Measurements from ENCODE around the gene TRIM46. TPM values are rescaled to one million over a fixed set of nuclear protein-coding genes. Genes with fewer than 3 reads are reported as not detected.
"Not testable (repeated sequence)": the region's sequence is repeated elsewhere in the genome, so short reads cannot be mapped to it uniquely, and the experiment has no call there.

The TRIM46 gene
- polyA plus RNA-seq, 2 donors: 0.19 to 0.47 TPM

DNA sequence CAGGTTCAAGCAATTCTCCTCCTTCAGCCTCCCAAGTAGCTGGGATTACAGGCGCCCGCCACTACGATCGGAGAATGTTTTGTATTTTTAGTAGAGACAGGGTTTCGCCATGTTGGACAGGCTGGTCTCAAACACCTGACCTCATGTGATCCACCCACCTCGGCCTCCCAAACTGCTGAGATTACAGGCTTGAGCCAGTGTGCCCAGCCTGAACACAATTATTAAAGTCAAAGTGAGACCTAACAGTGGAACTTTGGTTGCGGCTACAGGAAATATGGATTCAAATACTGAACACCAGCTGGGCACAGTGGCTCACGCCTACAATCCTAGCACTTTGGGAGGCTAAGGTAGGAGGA lies 51.7 kb downstream of the TRIM46 start:
- H3K4me3 ChIP-seq (ENCODE audit: low read depth in 1 of 2, low read length in 2 of 2); H3K36me3 ChIP-seq (ENCODE audit: control insufficient read depth in 2 of 2, insufficient read depth in 2 of 2, low read length in 1 of 2); H3K4me1 ChIP-seq (ENCODE audit: control insufficient read depth in 2 of 2, insufficient read depth in 2 of 2, low read length in 1 of 2); H3K9me3 ChIP-seq (ENCODE audit: control insufficient read depth in 2 of 2, insufficient read depth in 1 of 2, low read depth in 1 of 2, low read length in 1 of 2); H3K27me3 ChIP-seq (ENCODE audit: control insufficient read depth in 1 of 2, insufficient read depth in 2 of 2, low read length in 2 of 2): not testable (repeated sequence)
- peak overlapping the region in 1 of 2 donors; percentile 58 for H3K27ac ChIP-seq (ENCODE audit: low read depth in 2 of 2, low read length in 1 of 2)
- WGBS, 2 donors: 91 to 95% methylated on average over 8 of the region's 8 CpGs

- 1% methylated on average over 7 of the region's 7 CpGs for WGBS, 2 donors
- Histone ChIP-seq H3K36me3 (ENCODE audit: control insufficient read depth in 2 of 2, insufficient read depth in 2 of 2, low read length in 1 of 2) (no peaks in the 10 kb centered on the region), H3K27ac (ENCODE audit: low read depth in 2 of 2, low read length in 1 of 2) (peak overlapping the region; percentile 74 to 77), H3K27me3 (ENCODE audit: control insufficient read depth in 1 of 2, insufficient read depth in 2 of 2, low read length in 2 of 2) (no peaks in the 10 kb centered on the region), H3K4me3 (ENCODE audit: low read depth in 1 of 2, low read length in 2 of 2) (peak overlapping the region; percentile 44 to 82), H3K9me3 (ENCODE audit: control insufficient read depth in 2 of 2, insufficient read depth in 1 of 2, low read depth in 1 of 2, low read length in 1 of 2) (no peaks in the 10 kb centered on the region), H3K4me1 (ENCODE audit: control insufficient read depth in 2 of 2, insufficient read depth in 2 of 2, low read length in 1 of 2) (peaks cover 0 to 4% of the 10 kb centered on the region in 2 donors)
Observed at GRCh38 chr1:155226188-155226909, 52.7 kb downstream of the TRIM46 start.

GRCh38 chr1:155226910-155227260 lies 53.2 kb downstream of the TRIM46 start:
- Histone ChIP-seq H3K9me3 (ENCODE audit: control insufficient read depth in 2 of 2, insufficient read depth in 1 of 2, low read depth in 1 of 2, low read length in 1 of 2) (no peaks in the 10 kb centered on the region), H3K4me1 (ENCODE audit: control insufficient read depth in 2 of 2, insufficient read depth in 2 of 2, low read length in 1 of 2) (peaks cover 0 to 4% of the 10 kb centered on the region in 2 donors), H3K36me3 (ENCODE audit: control insufficient read depth in 2 of 2, insufficient read depth in 2 of 2, low read length in 1 of 2) (no peaks in the 10 kb centered on the region), H3K4me3 (ENCODE audit: low read depth in 1 of 2, low read length in 2 of 2) (peak overlapping the region; percentile 44 to 82), H3K27ac (ENCODE audit: low read depth in 2 of 2, low read length in 1 of 2) (peak overlapping the region; percentile 74 to 77), H3K27me3 (ENCODE audit: control insufficient read depth in 1 of 2, insufficient read depth in 2 of 2, low read length in 2 of 2) (no peaks in the 10 kb centered on the region)
- WGBS, 2 donors: 0 to 1% methylated on average over 19 of the region's 19 CpGs

GRCh38 chr1:155227261-155228095 lies 53.8 kb downstream of the TRIM46 start:
- 0 to 1% methylated on average over 42 of the region's 42 CpGs for WGBS, 2 donors
- H3K9me3 ChIP-seq (ENCODE audit: control insufficient read depth in 2 of 2, insufficient read depth in 1 of 2, low read depth in 1 of 2, low read length in 1 of 2): no peaks in the 10 kb centered on the region
- peak overlapping the region; percentile 44 to 82 for H3K4me3 ChIP-seq (ENCODE audit: low read depth in 1 of 2, low read length in 2 of 2)
- peak overlapping the region; percentile 74 to 92 for H3K27ac ChIP-seq (ENCODE audit: low read depth in 2 of 2, low read length in 1 of 2)
- H3K27me3 ChIP-seq (ENCODE audit: control insufficient read depth in 1 of 2, insufficient read depth in 2 of 2, low read length in 2 of 2): no peaks in the 10 kb centered on the region
- no peaks in the 10 kb centered on the region for H3K36me3 ChIP-seq (ENCODE audit: control insufficient read depth in 2 of 2, insufficient read depth in 2 of 2, low read length in 1 of 2)
- H3K4me1 ChIP-seq (ENCODE audit: control insufficient read depth in 2 of 2, insufficient read depth in 2 of 2, low read length in 1 of 2): peaks cover 0 to 4% of the 10 kb centered on the region in 2 donors

- H3K36me3 ChIP-seq (ENCODE audit: control insufficient read depth in 2 of 2, insufficient read depth in 2 of 2, low read length in 1 of 2): no peaks in the 10 kb centered on the region
- H3K4me1 ChIP-seq (ENCODE audit: control insufficient read depth in 2 of 2, insufficient read depth in 2 of 2, low read length in 1 of 2): peaks cover 0 to 4% of the 10 kb centered on the region in 2 donors
- 51% methylated on average over 9 of the region's 9 CpGs for WGBS, 2 donors
- peak overlapping the region; percentile 24 to 82 for H3K4me3 ChIP-seq (ENCODE audit: low read depth in 1 of 2, low read length in 2 of 2)
- H3K9me3 ChIP-seq (ENCODE audit: control insufficient read depth in 2 of 2, insufficient read depth in 1 of 2, low read depth in 1 of 2, low read length in 1 of 2): no peaks in the 10 kb centered on the region
- H3K27me3 ChIP-seq (ENCODE audit: control insufficient read depth in 1 of 2, insufficient read depth in 2 of 2, low read length in 2 of 2): no peaks in the 10 kb centered on the region
- peak overlapping the region; percentile 64 to 88 for H3K27ac ChIP-seq (ENCODE audit: low read depth in 2 of 2, low read length in 1 of 2)
Observed at GRCh38 chr1:155228096-155228427, 54.4 kb downstream of the TRIM46 start.

DNA sequence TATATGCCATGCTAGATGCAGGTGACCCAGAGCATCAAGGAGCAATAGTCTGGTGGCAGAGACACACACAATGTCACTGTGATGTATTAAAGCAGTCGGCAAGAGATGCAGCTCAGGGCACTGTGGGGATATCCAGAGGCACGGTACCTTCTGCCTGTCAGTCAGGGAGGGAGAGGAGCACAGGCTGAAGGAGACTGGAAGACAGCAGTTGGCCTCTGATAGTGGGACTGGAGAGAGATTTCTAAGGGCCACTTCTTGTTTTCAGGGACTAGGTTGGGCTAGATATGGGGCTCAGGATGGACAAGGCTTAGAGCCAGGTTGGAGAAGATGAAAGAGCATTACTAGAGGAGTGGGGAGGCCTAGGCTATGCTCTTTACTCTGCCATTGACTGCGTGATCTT lies 57.7 kb downstream of the TRIM46 start:
- H3K27ac ChIP-seq (ENCODE audit: low read depth in 2 of 2, low read length in 1 of 2): not testable (repeated sequence)

DNA sequence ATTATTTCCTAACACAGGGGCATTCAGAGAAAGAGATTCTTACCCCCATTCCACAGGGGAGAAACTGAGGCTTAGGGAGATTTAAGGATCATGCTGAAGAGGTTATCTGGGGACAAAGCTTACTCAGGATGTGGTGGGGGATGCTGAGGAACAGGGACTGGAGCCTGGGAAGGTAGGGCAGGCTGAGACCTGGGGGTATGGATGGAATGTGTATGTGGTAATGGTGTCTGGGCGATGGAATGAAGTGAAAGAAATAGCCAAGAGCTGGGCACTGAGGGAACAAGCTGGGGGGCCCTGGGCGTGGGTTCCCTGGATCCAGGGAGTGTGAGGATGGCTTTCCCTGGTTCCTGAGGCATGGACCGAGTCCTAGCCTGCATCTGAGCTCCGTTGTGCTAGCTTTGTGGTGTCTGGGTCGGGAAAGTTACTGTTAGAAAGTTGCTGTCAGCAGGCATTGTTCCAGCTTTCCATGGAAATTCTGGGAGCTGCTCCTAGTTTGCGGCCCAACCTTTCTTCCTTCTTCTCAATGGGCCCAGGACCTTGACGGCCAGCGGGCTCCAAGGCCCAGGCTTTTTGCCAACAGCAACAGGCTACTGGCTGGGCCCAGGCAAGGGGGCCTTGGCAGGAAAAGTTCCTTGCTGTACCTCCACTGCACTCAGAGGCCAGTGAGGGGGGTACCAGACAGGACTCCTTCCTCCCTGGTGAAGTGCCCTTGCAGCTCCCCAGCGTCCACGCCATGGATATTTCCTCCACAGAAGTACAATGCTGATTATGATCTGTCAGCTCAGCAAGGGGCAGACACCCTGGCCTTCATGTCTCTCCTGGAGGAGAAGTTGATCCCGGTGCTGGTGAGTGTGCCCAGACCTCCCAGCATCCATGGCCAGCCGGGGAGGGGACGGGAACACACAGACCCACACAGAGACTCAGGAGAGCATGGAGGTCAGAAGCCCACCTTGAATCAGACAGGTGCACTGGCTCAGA lies 58.6 kb downstream of the TRIM46 start:
- peak overlapping the region in 1 of 2 donors; percentile 8 for H3K27ac ChIP-seq (ENCODE audit: low read depth in 2 of 2, low read length in 1 of 2)
- H3K4me3 ChIP-seq (ENCODE audit: low read depth in 1 of 2, low read length in 2 of 2); H3K27me3 ChIP-seq (ENCODE audit: control insufficient read depth in 1 of 2, insufficient read depth in 2 of 2, low read length in 2 of 2); H3K9me3 ChIP-seq (ENCODE audit: control insufficient read depth in 2 of 2, insufficient read depth in 1 of 2, low read depth in 1 of 2, low read length in 1 of 2); H3K4me1 ChIP-seq (ENCODE audit: control insufficient read depth in 2 of 2, insufficient read depth in 2 of 2, low read length in 1 of 2): not testable (repeated sequence)
- WGBS, 2 donors: 54 to 56% methylated on average over 13 of the region's 13 CpGs
- H3K36me3 ChIP-seq (ENCODE audit: control insufficient read depth in 2 of 2, insufficient read depth in 2 of 2, low read length in 1 of 2): peaks cover 3 to 13% of the 10 kb centered on the region in 2 donors

More for the DNA sequence above, 57.7 kb downstream of the TRIM46 start:
- H3K36me3 ChIP-seq (ENCODE audit: control insufficient read depth in 2 of 2, insufficient read depth in 2 of 2, low read length in 1 of 2): peaks cover 3 to 11% of the 10 kb centered on the region in 2 donors
- not testable (repeated sequence) for H3K4me1 ChIP-seq (ENCODE audit: control insufficient read depth in 2 of 2, insufficient read depth in 2 of 2, low read length in 1 of 2); H3K9me3 ChIP-seq (ENCODE audit: control insufficient read depth in 2 of 2, insufficient read depth in 1 of 2, low read depth in 1 of 2, low read length in 1 of 2); H3K4me3 ChIP-seq (ENCODE audit: low read depth in 1 of 2, low read length in 2 of 2); H3K27me3 ChIP-seq (ENCODE audit: control insufficient read depth in 1 of 2, insufficient read depth in 2 of 2, low read length in 2 of 2)
- 70 to 84% methylated on average over 3 of the region's 3 CpGs for WGBS, 2 donors

DNA sequence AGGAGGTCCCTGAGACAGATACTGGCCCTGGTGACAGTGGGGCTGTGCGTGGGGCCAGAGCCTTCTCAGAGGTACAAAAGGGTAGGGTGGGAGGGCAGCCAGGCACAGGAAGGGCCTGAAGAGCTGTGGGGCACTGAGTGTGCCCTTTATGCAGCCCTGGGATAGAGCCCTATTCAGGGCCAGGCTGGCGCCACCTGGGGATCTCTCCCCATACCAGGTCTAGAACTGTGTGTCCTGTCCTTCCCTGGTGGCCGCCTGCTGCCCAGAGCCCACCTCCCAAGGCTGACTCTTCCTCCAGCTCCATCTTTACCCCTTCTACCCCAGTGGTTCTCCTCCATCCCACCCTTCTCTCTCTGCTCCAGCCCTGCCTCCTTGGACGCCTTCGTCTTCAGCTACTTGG lies 59.9 kb downstream of the TRIM46 start:
- H3K4me3 ChIP-seq (ENCODE audit: low read depth in 1 of 2, low read length in 2 of 2); H3K9me3 ChIP-seq (ENCODE audit: control insufficient read depth in 2 of 2, insufficient read depth in 1 of 2, low read depth in 1 of 2, low read length in 1 of 2); H3K4me1 ChIP-seq (ENCODE audit: control insufficient read depth in 2 of 2, insufficient read depth in 2 of 2, low read length in 1 of 2); H3K27ac ChIP-seq (ENCODE audit: low read depth in 2 of 2, low read length in 1 of 2); H3K27me3 ChIP-seq (ENCODE audit: control insufficient read depth in 1 of 2, insufficient read depth in 2 of 2, low read length in 2 of 2): not testable (repeated sequence)
- H3K36me3 ChIP-seq (ENCODE audit: control insufficient read depth in 2 of 2, insufficient read depth in 2 of 2, low read length in 1 of 2): peaks cover 6 to 17% of the 10 kb centered on the region in 2 donors
- 92 to 100% methylated on average over 1 of the region's 5 CpGs for WGBS, 2 donors

Measured in esophagus (tissue), 2 donors.